ENCODE measurements around the gene MYO5C.

MYO5C gene

GRCh38 chr15:52263563-52264282 lies 31.9 kb downstream of the MYO5C start:
- H3K36me3 ChIP-seq (ENCODE audit: control insufficient read depth in 1 of 2, insufficient read depth in 2 of 2, low read depth in 1 of 2, low read length in 2 of 2): no peaks in the 10 kb centered on the region
- no peak overlapping the region for H2AK5ac ChIP-seq (ENCODE audit: low read length, severe bottlenecking)
- H3K27me3 ChIP-seq (ENCODE audit: control insufficient read depth in 1 of 2, insufficient read depth in 1 of 2, low read length in 2 of 2): peaks cover 0 to 4% of the 10 kb centered on the region in 2 experiments
- no peak for DNase-seq
- no peak overlapping the region for H3K4ac ChIP-seq (ENCODE audit: low read depth in 1 of 2, low read length in 2 of 2)
- H4K91ac ChIP-seq (ENCODE audit: low read length): no peak overlapping the region
- H3K9ac ChIP-seq (ENCODE audit: low read length): no peak overlapping the region
- H4K8ac ChIP-seq (ENCODE audit: low read length): no peak overlapping the region
- H3K4me3 ChIP-seq (ENCODE audit: insufficient read depth in 1 of 2, low read depth in 1 of 2, low read length in 2 of 2): no peak overlapping the region
- H3K4me1 ChIP-seq (ENCODE audit: control insufficient read depth, insufficient read depth, low read depth, low read length): peaks cover 22% of the 10 kb centered on the region
- WGBS: 92% methylated on average over 11 of the region's 11 CpGs
- no peaks in the 10 kb centered on the region for H3K9me3 ChIP-seq (ENCODE audit: control insufficient read depth, low read length)
- no peak overlapping the region for H3K23ac ChIP-seq (ENCODE audit: low read length in 2 of 2)
- H3K27ac ChIP-seq (ENCODE audit: low read length, poor library complexity, severe bottlenecking): no peak overlapping the region
- no peak overlapping the region for H2BK5ac ChIP-seq (ENCODE audit: low read depth, low read length, poor library complexity, severe bottlenecking)
- H3K18ac ChIP-seq (ENCODE audit: low read depth in 1 of 2, low read length in 2 of 2): no peak overlapping the region
- no peak overlapping the region for H3K4me2 ChIP-seq (ENCODE audit: low read length, poor library complexity, severe bottlenecking)
- H3K14ac ChIP-seq (ENCODE audit: low read length in 2 of 2): no peak overlapping the region
- no peak overlapping the region for H2AFZ ChIP-seq (ENCODE audit: low read depth, low read length)
- H3K79me1 ChIP-seq (replicated peaks; ENCODE audit: low read length, poor library complexity, severe bottlenecking): no peaks in the 10 kb centered on the region
- no peak overlapping the region for H2BK12ac ChIP-seq (ENCODE audit: low read length in 2 of 2)
- H2BK120ac ChIP-seq (ENCODE audit: low read depth, low read length): no peak overlapping the region
- no peak overlapping the region for H2BK15ac ChIP-seq (ENCODE audit: low read depth, poor library complexity, severe bottlenecking)

GRCh38 chr15:52262364-52262763 lies 33.2 kb downstream of the MYO5C start:
- H3K4me3 ChIP-seq (ENCODE audit: insufficient read depth in 1 of 2, low read depth in 1 of 2, low read length in 2 of 2): no peak overlapping the region
- H3K9ac ChIP-seq (ENCODE audit: low read length): no peak overlapping the region
- no peak overlapping the region for H4K91ac ChIP-seq (ENCODE audit: low read length)
- H2BK15ac ChIP-seq (ENCODE audit: low read depth, poor library complexity, severe bottlenecking): no peak overlapping the region
- no peak overlapping the region for H3K14ac ChIP-seq (ENCODE audit: low read length in 2 of 2)
- H3K9me3 ChIP-seq (ENCODE audit: control insufficient read depth, low read length): no peaks in the 10 kb centered on the region
- peak overlapping the region; percentile 29 for H2AK5ac ChIP-seq (ENCODE audit: low read length, severe bottlenecking)
- H3K27ac ChIP-seq (ENCODE audit: low read length, poor library complexity, severe bottlenecking): no peak overlapping the region
- no peak overlapping the region for H2BK120ac ChIP-seq (ENCODE audit: low read depth, low read length)
- H3K79me1 ChIP-seq (replicated peaks; ENCODE audit: low read length, poor library complexity, severe bottlenecking): no peaks in the 10 kb centered on the region
- H3K36me3 ChIP-seq (ENCODE audit: control insufficient read depth in 1 of 2, insufficient read depth in 2 of 2, low read depth in 1 of 2, low read length in 2 of 2): no peaks in the 10 kb centered on the region
- peak; percentile 19 for DNase-seq
- no peak overlapping the region for H3K4ac ChIP-seq (ENCODE audit: low read depth in 1 of 2, low read length in 2 of 2)
- 68% methylated on average over 3 of the region's 5 CpGs for WGBS
- no peak overlapping the region for H4K8ac ChIP-seq (ENCODE audit: low read length)
- peaks cover 29% of the 10 kb centered on the region for H3K4me1 ChIP-seq (ENCODE audit: control insufficient read depth, insufficient read depth, low read depth, low read length)
- no peak overlapping the region for H3K18ac ChIP-seq (ENCODE audit: low read depth in 1 of 2, low read length in 2 of 2)
- no peak overlapping the region for H3K23ac ChIP-seq (ENCODE audit: low read length in 2 of 2)
- no peak overlapping the region for H3K4me2 ChIP-seq (ENCODE audit: low read length, poor library complexity, severe bottlenecking)
- H2AFZ ChIP-seq (ENCODE audit: low read depth, low read length): no peak overlapping the region
- no peak overlapping the region for H2BK5ac ChIP-seq (ENCODE audit: low read depth, low read length, poor library complexity, severe bottlenecking)
- H3K27me3 ChIP-seq (ENCODE audit: control insufficient read depth in 1 of 2, insufficient read depth in 1 of 2, low read length in 2 of 2): peaks cover 0 to 4% of the 10 kb centered on the region in 2 experiments
- H2BK12ac ChIP-seq (ENCODE audit: low read length in 2 of 2): no peak overlapping the region

- H4K91ac ChIP-seq (ENCODE audit: low read length): no peak overlapping the region
- 34% methylated on average over 7 of the region's 8 CpGs for WGBS
- no peaks in the 10 kb centered on the region for H3K9me3 ChIP-seq (ENCODE audit: control insufficient read depth, low read length)
- H3K4me2 ChIP-seq (ENCODE audit: low read length, poor library complexity, severe bottlenecking): no peak overlapping the region
- peaks cover 29% of the 10 kb centered on the region for H3K4me1 ChIP-seq (ENCODE audit: control insufficient read depth, insufficient read depth, low read depth, low read length)
- H3K18ac ChIP-seq (ENCODE audit: low read depth in 1 of 2, low read length in 2 of 2): peak overlapping the region in 1 of 2 experiments; percentile 9
- peak overlapping the region in 1 of 2 experiments; percentile 22 for H2BK12ac ChIP-seq (ENCODE audit: low read length in 2 of 2)
- no peak overlapping the region for H2AFZ ChIP-seq (ENCODE audit: low read depth, low read length)
- peak; percentile 81 for DNase-seq
- H3K23ac ChIP-seq (ENCODE audit: low read length in 2 of 2): no peak overlapping the region
- peak overlapping the region; percentile 32 for H3K9ac ChIP-seq (ENCODE audit: low read length)
- H2AK5ac ChIP-seq (ENCODE audit: low read length, severe bottlenecking): peak overlapping the region; percentile 11
- peak overlapping the region; percentile 12 for H3K27ac ChIP-seq (ENCODE audit: low read length, poor library complexity, severe bottlenecking)
- H2BK15ac ChIP-seq (ENCODE audit: low read depth, poor library complexity, severe bottlenecking): no peak overlapping the region
- H3K4me3 ChIP-seq (ENCODE audit: insufficient read depth in 1 of 2, low read depth in 1 of 2, low read length in 2 of 2): no peak overlapping the region
- no peaks in the 10 kb centered on the region for H3K36me3 ChIP-seq (ENCODE audit: control insufficient read depth in 1 of 2, insufficient read depth in 2 of 2, low read depth in 1 of 2, low read length in 2 of 2)
- H3K14ac ChIP-seq (ENCODE audit: low read length in 2 of 2): no peak overlapping the region
- H3K27me3 ChIP-seq (ENCODE audit: control insufficient read depth in 1 of 2, insufficient read depth in 1 of 2, low read length in 2 of 2): peaks cover 0 to 4% of the 10 kb centered on the region in 2 experiments
- H2BK5ac ChIP-seq (ENCODE audit: low read depth, low read length, poor library complexity, severe bottlenecking): no peak overlapping the region
- no peak overlapping the region for H2BK120ac ChIP-seq (ENCODE audit: low read depth, low read length)
- peak overlapping the region; percentile 38 for H4K8ac ChIP-seq (ENCODE audit: low read length)
- no peaks in the 10 kb centered on the region for H3K79me1 ChIP-seq (replicated peaks; ENCODE audit: low read length, poor library complexity, severe bottlenecking)
- no peak overlapping the region for H3K4ac ChIP-seq (ENCODE audit: low read depth in 1 of 2, low read length in 2 of 2)
Observed at GRCh38 chr15:52261498-52262242, 33.9 kb downstream of the MYO5C start.

- Histone ChIP-seq H4K8ac (ENCODE audit: low read length) (no peak overlapping the region), H3K36me3 (ENCODE audit: control insufficient read depth in 1 of 2, insufficient read depth in 2 of 2, low read depth in 1 of 2, low read length in 2 of 2) (no peaks in the 10 kb centered on the region), H3K4me3 (ENCODE audit: insufficient read depth in 1 of 2, low read depth in 1 of 2, low read length in 2 of 2) (no peak overlapping the region), H2BK5ac (ENCODE audit: low read depth, low read length, poor library complexity, severe bottlenecking) (no peak overlapping the region), H4K91ac (ENCODE audit: low read length) (peak overlapping the region; percentile 9), H3K4me1 (ENCODE audit: control insufficient read depth, insufficient read depth, low read depth, low read length) (peaks cover 29% of the 10 kb centered on the region), H2BK120ac (ENCODE audit: low read depth, low read length) (no peak overlapping the region), H3K18ac (ENCODE audit: low read depth in 1 of 2, low read length in 2 of 2) (no peak overlapping the region), H3K23ac (ENCODE audit: low read length in 2 of 2) (no peak overlapping the region), H3K27ac (ENCODE audit: low read length, poor library complexity, severe bottlenecking) (no peak overlapping the region), H3K27me3 (ENCODE audit: control insufficient read depth in 1 of 2, insufficient read depth in 1 of 2, low read length in 2 of 2) (no peaks in the 10 kb centered on the region), H3K4ac (ENCODE audit: low read depth in 1 of 2, low read length in 2 of 2) (no peak overlapping the region), H3K79me1 (replicated peaks; ENCODE audit: low read length, poor library complexity, severe bottlenecking) (no peaks in the 10 kb centered on the region), H2BK15ac (ENCODE audit: low read depth, poor library complexity, severe bottlenecking) (no peak overlapping the region), H3K14ac (ENCODE audit: low read length in 2 of 2) (no peak overlapping the region), H3K4me2 (ENCODE audit: low read length, poor library complexity, severe bottlenecking) (no peak overlapping the region), H3K9me3 (ENCODE audit: control insufficient read depth, low read length) (no peaks in the 10 kb centered on the region), H2BK12ac (ENCODE audit: low read length in 2 of 2) (no peak overlapping the region), H3K9ac (ENCODE audit: low read length) (no peak overlapping the region), H2AK5ac (ENCODE audit: low read length, severe bottlenecking) (peak overlapping the region; percentile 11), H2AFZ (ENCODE audit: low read depth, low read length) (no peak overlapping the region)
- 97% methylated on average over 9 of the region's 10 CpGs for WGBS
- no peak for DNase-seq
Observed at GRCh38 chr15:52261026-52261425, 34.6 kb downstream of the MYO5C start.

Data from mesenchymal stem cell (in vitro differentiated cells and primary cell).